GM12892 (cell line): ENCODE results near the gene ARHGAP26.

Source experiments
- POLR2A ChIP-seq: IDR thresholded peaks from 2 replicates; pipeline ENCODE4 v1.6.1; 2011; ENCODE audit warnings: low read depth, low read length, control low read depth
- POLR2AphosphoS5 ChIP-seq: IDR thresholded peaks from 2 replicates; pipeline ENCODE4 v1.6.1; 2011; ENCODE audit warnings: low read depth, low read length, control low read depth
- TAF1 ChIP-seq: IDR thresholded peaks from 2 replicates; pipeline ENCODE4 v1.6.1; 2011; ENCODE audit warnings: low read depth, mild to moderate bottlenecking, control low read depth, low read length, borderline replicate concordance

DNA sequence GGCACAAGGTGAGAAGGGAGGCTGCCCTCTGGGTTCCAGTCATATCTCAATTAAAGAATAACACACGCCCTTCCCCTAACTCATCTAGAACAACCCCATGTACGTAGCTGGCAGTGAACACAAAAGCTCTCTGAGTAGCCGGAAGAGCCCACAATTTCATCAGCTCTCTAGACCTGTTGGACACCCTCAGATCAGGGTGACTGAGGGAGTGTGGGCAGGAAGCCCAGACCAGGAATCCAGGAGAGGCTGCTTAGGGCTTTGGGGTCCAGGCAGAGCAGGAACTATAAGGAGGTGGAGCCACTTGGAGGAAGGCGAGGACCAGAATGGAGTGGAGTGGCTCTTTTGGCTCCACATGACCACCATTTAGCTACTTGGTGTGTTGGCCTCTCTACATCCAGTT lies 395.9 kb downstream of the ARHGAP26 start:
- no peak for TF ChIP-seq TAF1
- no peak for TF ChIP-seq POLR2A
- TF ChIP-seq POLR2AphosphoS5, result no peak
